HEK293 (cell line): ENCODE measurements around the gene NXPE4.
A peak's percentile ranks its signal among the peaks of the same experiment; 100 is the strongest.

Experiments used
- BCL11A ChIP-seq: fragments of 450-650 bp; formaldehyde crosslinking; IDR thresholded peaks from 2 replicates; pipeline ENCODE4 v1.5.1; 2016; ENCODE audit warnings: low read depth, missing biosample characterization, missing genetic modification characterization
- BCL6B ChIP-seq: fragments of 450-650 bp; formaldehyde crosslinking; IDR thresholded peaks from 2 replicates; pipeline ENCODE4 v1.5.1; 2017; ENCODE audit warnings: missing biosample characterization, missing genetic modification characterization
- HIC1 ChIP-seq: fragments of 450-650 bp; formaldehyde crosslinking; IDR thresholded peaks from 2 replicates; pipeline ENCODE4 v1.5.1; 2016; ENCODE audit warnings: missing biosample characterization, missing genetic modification characterization
- PRDM1 ChIP-seq: fragments of 450-650 bp; formaldehyde crosslinking; IDR thresholded peaks from 2 replicates; pipeline ENCODE4; 2016; ENCODE audit warnings: missing biosample characterization, missing genetic modification characterization
- PRDM6 ChIP-seq: fragments of 450-650 bp; formaldehyde crosslinking; IDR thresholded peaks from 2 replicates; pipeline ENCODE4 v1.5.1; 2017; ENCODE audit warnings: missing biosample characterization, missing genetic modification characterization
- SP7 ChIP-seq: fragments of 450-650 bp; formaldehyde crosslinking; IDR thresholded peaks from 2 replicates; pipeline ENCODE4 v1.5.1; 2016; ENCODE audit warnings: missing biosample characterization, missing genetic modification characterization
- YY2 ChIP-seq: fragments of 450-650 bp; formaldehyde crosslinking; IDR thresholded peaks from 2 replicates; pipeline ENCODE4 v1.5.1; 2016; ENCODE audit warnings: missing biosample characterization, missing genetic modification characterization
- ZBTB17 ChIP-seq: fragments of 450-650 bp; formaldehyde crosslinking; IDR thresholded peaks from 2 replicates; pipeline ENCODE4 v1.5.1; 2016; ENCODE audit warnings: missing biosample characterization, missing genetic modification characterization
- ZEB2 ChIP-seq: fragments of 450-650 bp; formaldehyde crosslinking; IDR thresholded peaks from 2 replicates; pipeline ENCODE4 v1.5.1; 2016; ENCODE audit warnings: missing biosample characterization, missing genetic modification characterization
- ZNF114 ChIP-seq: fragments of 450-650 bp; formaldehyde crosslinking; IDR thresholded peaks from 2 replicates; pipeline ENCODE4 v1.5.0; 2017; ENCODE audit warnings: missing biosample characterization, missing genetic modification characterization
- ZNF184 ChIP-seq: fragments of 450-650 bp; IDR thresholded peaks from 2 replicates; pipeline ENCODE4 v1.5.1; 2018; ENCODE audit warnings: missing biosample characterization, mild to moderate bottlenecking, missing genetic modification characterization
- ZNF280D ChIP-seq: fragments of 450-650 bp; formaldehyde crosslinking; IDR thresholded peaks from 2 replicates; pipeline ENCODE4 v1.5.1; 2016; ENCODE audit warnings: missing biosample characterization, missing genetic modification characterization
- ZNF311 ChIP-seq: fragments of 450-650 bp; formaldehyde crosslinking; IDR thresholded peaks from 2 replicates; pipeline ENCODE4 v1.5.1; 2017; ENCODE audit warnings: missing biosample characterization, missing genetic modification characterization, borderline replicate concordance
- ZNF324 ChIP-seq: fragments of 450-650 bp; formaldehyde crosslinking; IDR thresholded peaks from 2 replicates; pipeline ENCODE4 v1.5.1; 2016; ENCODE audit warnings: missing biosample characterization, missing genetic modification characterization
- ZNF398 ChIP-seq: fragments of 450-650 bp; formaldehyde crosslinking; IDR thresholded peaks from 2 replicates; pipeline ENCODE4 v1.5.1; 2017; ENCODE audit warnings: missing biosample characterization, missing genetic modification characterization
- ZNF433 ChIP-seq: fragments of 450-650 bp; formaldehyde crosslinking; IDR thresholded peaks from 2 replicates; pipeline ENCODE4 v1.5.1; 2016; ENCODE audit warnings: missing biosample characterization, missing genetic modification characterization, low read depth
- ZNF473 ChIP-seq: fragments of 450-650 bp; formaldehyde crosslinking; IDR thresholded peaks from 2 replicates; pipeline ENCODE4 v1.5.1; 2017; ENCODE audit warnings: missing biosample characterization, missing genetic modification characterization
- ZNF510 ChIP-seq: fragments of 450-650 bp; formaldehyde crosslinking; IDR thresholded peaks from 2 replicates; pipeline ENCODE4 v1.5.1; 2018; ENCODE audit warnings: mild to moderate bottlenecking, missing genetic modification characterization, missing biosample characterization; ENCODE audit not compliant: insufficient replicate concordance
- ZNF513 ChIP-seq: fragments of 450-650 bp; IDR thresholded peaks from 2 replicates; pipeline ENCODE4 v1.5.1; 2018; ENCODE audit warnings: missing biosample characterization, missing genetic modification characterization
- ZNF560 ChIP-seq: fragments of 450-650 bp; formaldehyde crosslinking; IDR thresholded peaks from 2 replicates; pipeline ENCODE4 v1.5.1; 2017; ENCODE audit warnings: missing biosample characterization, missing genetic modification characterization, borderline replicate concordance
- ZNF624 ChIP-seq: fragments of 450-650 bp; formaldehyde crosslinking; IDR thresholded peaks from 2 replicates; pipeline ENCODE4 v1.5.1; 2017; ENCODE audit warnings: missing biosample characterization, missing genetic modification characterization
- ZNF629 ChIP-seq: fragments of 450-650 bp; formaldehyde crosslinking; IDR thresholded peaks from 2 replicates; pipeline ENCODE4 v1.5.1; 2017; ENCODE audit warnings: missing biosample characterization, missing genetic modification characterization
- ZNF670 ChIP-seq: fragments of 450-650 bp; formaldehyde crosslinking; IDR thresholded peaks from 2 replicates; pipeline ENCODE4 v1.5.1; 2016; ENCODE audit warnings: missing biosample characterization, missing genetic modification characterization, low read depth
- ZSCAN16 ChIP-seq: fragments of 450-650 bp; formaldehyde crosslinking; IDR thresholded peaks from 2 replicates; pipeline ENCODE4 v1.5.1; 2016; ENCODE audit warnings: missing biosample characterization, missing genetic modification characterization
- ZSCAN4 ChIP-seq: fragments of 450-650 bp; formaldehyde crosslinking; IDR thresholded peaks from 2 replicates; pipeline ENCODE4 v1.5.1; 2017; ENCODE audit warnings: missing biosample characterization, missing genetic modification characterization
- ZXDB ChIP-seq: fragments of 450-650 bp; formaldehyde crosslinking; IDR thresholded peaks from 2 replicates; pipeline ENCODE4 v1.5.1; 2016; ENCODE audit warnings: missing biosample characterization, missing genetic modification characterization

NXPE4 gene

GRCh38 chr11:114563077-114563476, 32.5 kb downstream of the NXPE4 start (continued):
- TF ChIP-seq ZNF280D (tag by site-specific recombination) (no peak), PRDM1 (peak; percentile 40; the same call in 1 of the 2 replicates), ZNF433 (tag by site-specific recombination) (no peak), ZNF510 (no peak), BCL6B (tag by site-specific recombination) (peak; percentile 48; the same call in 1 of the 2 replicates), ZSCAN4 (no peak), ZSCAN16 (tag by site-specific recombination) (no peak), ZNF114 (tag by site-specific recombination) (no peak), ZBTB17 (tag by site-specific recombination) (no peak), ZNF629 (no peak; the same call in 1 of the 2 replicates), ZNF560 (no peak), ZNF473 (tag by site-specific recombination) (no peak), ZNF624 (tag by site-specific recombination) (no peak), ZNF311 (tag by site-specific recombination) (no peak), SP7 (tag by site-specific recombination) (peak; percentile 63), ZNF184 (peak; percentile 34; the same call in 1 of the 2 replicates), ZEB2 (peak; percentile 73; the same call in 1 of the 2 replicates), BCL11A (no peak), ZNF670 (tag by site-specific recombination) (no peak), ZXDB (tag by site-specific recombination) (0 out of 2 replicates have a peak, but pooled peaks have one; percentile 37), ZNF324 (tag by site-specific recombination) (0 out of 2 replicates have a peak, but pooled peaks have one; percentile 35), ZNF513 (tag by site-specific recombination) (no peak), HIC1 (tag by site-specific recombination) (peak; percentile 70), ZNF398 (peak; percentile 47), PRDM6 (tag by site-specific recombination) (peak; percentile 74), YY2 (no peak)
